Suprapubic skin (tissue), 4 donors: ENCODE data around the gene MMUT. TPM values are rescaled to one million over a fixed set of nuclear protein-coding genes. Genes with fewer than 3 reads are reported as not detected.
"Not testable (repeated sequence)": the region's sequence is repeated elsewhere in the genome, so short reads cannot be mapped to it uniquely, and the experiment has no call there.

Experiments used
- DNase-seq, 2 donors: peaks; one replicate each; pipeline ENCODE4 v3.0.0-alpha.2; 2019; ENCODE audit warnings: low spot score in 2 of 2
- H3K27ac ChIP-seq: fragments of 200-600 bp; sonication (generic); one replicate; pipeline ENCODE4 v1.5.1; 2019
- H3K27me3 ChIP-seq: fragments of 200-600 bp; sonication (generic); one replicate; pipeline ENCODE4 v1.5.1; 2019
- H3K36me3 ChIP-seq: fragments of 200-600 bp; sonication (generic); one replicate; pipeline ENCODE4 v1.5.1; 2019
- H3K4me1 ChIP-seq: fragments of 200-600 bp; sonication (generic); one replicate; pipeline ENCODE4 v1.5.1; 2019
- H3K4me3 ChIP-seq: fragments of 200-600 bp; sonication (generic); one replicate; pipeline ENCODE4 v1.5.1; 2019; ENCODE audit warnings: mild to moderate bottlenecking
- H3K9me3 ChIP-seq: fragments of 200-600 bp; sonication (generic); one replicate; pipeline ENCODE4 v1.5.1; 2019
- CTCF ChIP-seq, 2 donors: fragments of 200-600 bp in 1 of 2; fragments of 450-650 bp in 1 of 2; sonication (generic) in 1 of 2; IDR thresholded peaks; one replicate each; pipeline ENCODE4 v1.5.1; 2016 to 2019; ENCODE audit warnings: antibody characterized with exemption in 2 of 2, mild to moderate bottlenecking in 1 of 2, moderate library complexity in 1 of 2
- EP300 ChIP-seq: sonication (generic); formaldehyde crosslinking; IDR thresholded peaks from one replicate; pipeline ENCODE4 v1.6.1; 2017; ENCODE audit warnings: antibody characterized with exemption
- POLR2A ChIP-seq, 2 donors: fragments of 450-650 bp; IDR thresholded peaks; one replicate each; pipeline ENCODE4 v1.6.1; 2017; ENCODE audit warnings: antibody characterized with exemption in 2 of 2, mild to moderate bottlenecking in 2 of 2, moderate library complexity in 2 of 2
- POLR2AphosphoS5 ChIP-seq, 3 donors: sonication (generic); formaldehyde crosslinking; IDR thresholded peaks; one replicate each; pipeline ENCODE4 v1.6.1; 2017; ENCODE audit warnings: antibody characterized with exemption in 3 of 3
- WGBS: methylation state at CpG from one replicate; pipeline ENCODE4 v1.1.5; 2018; 5-methylcytosine and 5-hydroxymethylcytosine counted together
- total RNA-seq, 4 donors: library from RNA; depleted of rRNA; stranded (reverse); fragments of >200 nt; gene quantifications; one replicate each; pipeline ENCODE4 v1.1.0, GENCODE V29; 2016

MMUT gene
- total RNA-seq, 4 donors from 2014 or later = 10.9 to 17.9 (median 16.1) TPM

DNA sequence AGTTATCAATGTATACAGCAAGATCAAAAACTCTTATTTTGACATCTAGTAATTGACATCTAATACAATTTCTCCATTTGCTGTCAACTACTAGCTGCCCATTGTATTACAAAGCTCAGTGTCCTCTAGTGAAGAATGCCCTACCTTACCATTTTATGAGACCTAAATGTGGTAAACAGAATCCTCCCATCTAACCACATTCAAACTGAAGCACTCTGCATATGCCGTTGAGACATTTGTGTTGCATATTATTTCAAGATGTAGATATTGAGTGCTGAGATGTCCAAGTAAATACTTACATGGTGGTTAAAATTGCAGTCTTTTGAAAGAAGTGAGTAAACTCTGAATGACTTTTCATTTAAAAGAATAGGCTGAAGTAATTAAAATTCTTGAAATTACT, 36.1 kb upstream of the MMUT start:
- no peak for DNase-seq
- H3K27ac ChIP-seq = no peak overlapping the region
- peaks cover 1% of the 10 kb centered on the region for H3K36me3 ChIP-seq
- no peak overlapping the region for H3K4me3 ChIP-seq
- WGBS = 41% methylated on average over 1 of the region's 1 CpG
- no peaks in the 10 kb centered on the region for H3K9me3 ChIP-seq
- TF ChIP-seq POLR2A (IDR thresholded peaks at IDR 0.05) (no peak), EP300 (no peak), POLR2AphosphoS5 (IDR thresholded peaks at IDR 0.05) (no peak), CTCF (IDR thresholded peaks at IDR 0.05) (no peak)
- H3K4me1 ChIP-seq = no peaks in the 10 kb centered on the region
- no peaks in the 10 kb centered on the region for H3K27me3 ChIP-seq

- Histone ChIP-seq H3K27ac (no peak overlapping the region), H3K9me3 (no peaks in the 10 kb centered on the region), H3K4me1 (no peaks in the 10 kb centered on the region), H3K36me3 (peaks cover 14% of the 10 kb centered on the region), H3K4me3 (no peak overlapping the region), H3K27me3 (no peaks in the 10 kb centered on the region)
- WGBS = 59% methylated on average over 3 of the region's 3 CpGs
- no peak for TF ChIP-seq EP300
- no peak for TF ChIP-seq CTCF (IDR thresholded peaks at IDR 0.05)
- TF ChIP-seq POLR2AphosphoS5 (IDR thresholded peaks at IDR 0.05) = no peak
- no peak for TF ChIP-seq POLR2A (IDR thresholded peaks at IDR 0.05)
- no peak for DNase-seq
Observed at GRCh38 chr6:49497304-49497703, 34.3 kb upstream of the MMUT start.

GRCh38 chr6:49490633-49491032, 27.6 kb upstream of the MMUT start:
- TF ChIP-seq CTCF (IDR thresholded peaks at IDR 0.05) (no peak), POLR2A (IDR thresholded peaks at IDR 0.05) (no peak), EP300 (no peak), POLR2AphosphoS5 (IDR thresholded peaks at IDR 0.05) (no peak)
- Histone ChIP-seq H3K9me3 (no peaks in the 10 kb centered on the region), H3K36me3 (peaks cover 53% of the 10 kb centered on the region), H3K27ac (no peak overlapping the region), H3K4me1 (no peaks in the 10 kb centered on the region), H3K4me3 (no peak overlapping the region), H3K27me3 (no peaks in the 10 kb centered on the region)
- DNase-seq = no peak
- WGBS = 95% methylated on average over 4 of the region's 4 CpGs

DNA sequence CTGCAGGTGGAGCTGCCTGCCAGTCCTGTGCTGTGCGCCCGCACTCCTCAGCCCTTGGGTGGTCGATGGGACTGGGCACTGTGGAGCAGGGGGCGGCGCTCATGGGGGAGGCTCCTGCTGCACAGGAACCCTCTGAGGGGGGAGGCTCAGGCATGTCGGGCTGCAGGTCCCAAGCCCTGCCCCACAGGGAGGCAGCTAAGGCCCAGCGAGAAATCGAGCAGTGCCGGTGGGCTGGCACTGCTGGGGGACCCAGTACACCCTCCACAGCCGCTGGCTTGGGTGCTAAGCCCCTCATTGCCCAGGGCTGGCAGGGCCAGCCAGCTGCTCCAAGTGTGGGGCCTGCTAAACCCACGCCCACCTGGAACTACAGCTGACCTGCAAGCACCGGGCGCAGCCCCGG, 20.3 kb upstream of the MMUT start:
- DNase-seq, H3K4me3 ChIP-seq, H3K9me3 ChIP-seq, H3K27ac ChIP-seq, H3K4me1 ChIP-seq, H3K27me3 ChIP-seq: not testable (repeated sequence)
- 93% methylated on average over 3 of the region's 14 CpGs for WGBS
- peaks cover 17% of the 10 kb centered on the region for H3K36me3 ChIP-seq

DNA sequence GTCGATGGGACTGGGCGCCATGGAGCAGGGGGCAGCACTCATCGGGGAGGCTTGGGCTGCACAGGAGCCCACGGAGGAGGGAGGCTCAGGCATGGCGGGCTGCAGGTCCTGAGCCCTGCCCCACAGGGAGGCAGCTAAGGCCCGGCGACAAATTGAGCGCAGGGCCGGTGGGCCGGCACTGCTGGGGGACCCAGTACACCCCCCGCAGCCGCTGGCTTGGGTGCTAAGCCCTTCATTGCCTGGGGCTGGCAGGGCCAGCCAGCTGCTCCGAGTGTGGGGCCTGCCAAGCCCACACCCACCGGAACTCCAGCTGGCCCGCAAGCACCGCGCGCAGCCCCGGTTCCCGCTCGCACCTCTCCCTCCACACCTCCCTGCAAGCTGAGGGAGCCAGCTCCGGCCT, 18.8 kb upstream of the MMUT start:
- not testable (repeated sequence) for H3K4me3 ChIP-seq, H3K4me1 ChIP-seq, H3K27ac ChIP-seq, H3K27me3 ChIP-seq, DNase-seq, H3K9me3 ChIP-seq
- 100% methylated on average over 3 of the region's 22 CpGs for whole genome bisulfite sequencing
- H3K36me3 ChIP-seq = peaks cover 17% of the 10 kb centered on the region

DNA sequence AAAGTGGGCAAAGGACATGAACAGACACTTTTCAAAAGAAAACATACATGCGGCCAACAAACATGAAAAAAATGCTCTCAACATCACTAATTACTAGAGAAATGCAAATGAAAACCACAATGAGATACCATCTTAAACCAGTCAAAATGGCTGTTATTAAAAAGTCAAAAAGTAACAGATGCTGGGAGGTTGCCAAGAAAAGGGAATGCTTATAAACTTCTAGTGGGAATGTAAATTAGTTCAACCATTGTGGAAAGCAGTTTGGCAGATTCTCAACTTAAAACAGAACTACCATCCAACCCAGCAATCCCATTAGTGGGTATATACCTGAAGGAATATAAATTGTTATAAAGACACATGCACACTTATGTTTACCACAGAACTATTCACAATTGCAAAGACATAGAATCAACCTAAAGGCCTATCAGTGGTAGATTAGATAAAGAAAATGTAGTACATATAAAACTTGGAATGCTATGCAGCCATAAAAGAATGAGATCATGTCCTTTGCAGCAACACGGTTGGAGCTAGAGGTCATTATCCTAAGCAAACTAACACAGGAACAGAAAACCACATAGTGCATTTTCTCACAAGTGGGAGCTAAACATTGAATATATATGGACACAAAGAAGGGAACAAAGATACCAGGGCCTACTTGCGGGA, 16.4 kb upstream of the MMUT start:
- H3K27ac ChIP-seq = no peak overlapping the region
- no peaks in the 10 kb centered on the region for H3K9me3 ChIP-seq
- TF ChIP-seq CTCF (IDR thresholded peaks at IDR 0.05) (no peak), EP300 (no peak), POLR2A (IDR thresholded peaks at IDR 0.05) (no peak), POLR2AphosphoS5 (IDR thresholded peaks at IDR 0.05) (no peak)
- WGBS = 93% methylated on average over 3 of the region's 3 CpGs
- H3K27me3 ChIP-seq = no peaks in the 10 kb centered on the region
- H3K36me3 ChIP-seq = peaks cover 17% of the 10 kb centered on the region
- H3K4me1 ChIP-seq = no peaks in the 10 kb centered on the region
- no peak overlapping the region for H3K4me3 ChIP-seq
- DNase-seq = no peak

- peaks cover 18% of the 10 kb centered on the region for H3K36me3 ChIP-seq
- not testable (repeated sequence) for H3K4me3 ChIP-seq, H3K9me3 ChIP-seq, DNase-seq, H3K27ac ChIP-seq, H3K4me1 ChIP-seq, H3K27me3 ChIP-seq
- 96% methylated on average over 2 of the region's 2 CpGs for WGBS
Observed at GRCh38 chr6:49476564-49476963, 13.5 kb upstream of the MMUT start.
